Measurements from ENCODE around the gene GARIN5A. TPM values are rescaled to one million over a fixed set of nuclear protein-coding genes. Genes with fewer than 3 reads are reported as not detected.

The GARIN5A gene
- total RNA-seq, 1 donor, result 0.36 TPM

- peaks cover 8% of the 10 kb centered on the region for H3K4me1 ChIP-seq (ENCODE audit: insufficient read depth, low read length)
- H3K79me2 ChIP-seq (ENCODE audit: insufficient read depth, low read length), result peaks cover 8% of the 10 kb centered on the region
- H3K4me3 ChIP-seq (ENCODE audit: insufficient read depth, low read length), result no peak overlapping the region
- H3K27me3 ChIP-seq (ENCODE audit: insufficient read depth, low read length), result no peaks in the 10 kb centered on the region
- H3K9me3 ChIP-seq (ENCODE audit: low read depth, low read length), result no peaks in the 10 kb centered on the region
- no peak for TF ChIP-seq CTCF (IDR thresholded peaks at IDR 0.05; ENCODE audit: extremely low read depth, low read depth, low read length)
- H4K20me1 ChIP-seq (ENCODE audit: insufficient read depth, low read length), result no peaks in the 10 kb centered on the region
- no peaks in the 10 kb centered on the region for H3K36me3 ChIP-seq (ENCODE audit: insufficient read depth, low read length)
- no peak overlapping the region for H3K27ac ChIP-seq (ENCODE audit: low read depth, low read length)
- no peak for DNase-seq (ENCODE audit: insufficient read length, low spot score, missing footprints)
- H2AFZ ChIP-seq (ENCODE audit: low read length), result no peak overlapping the region
- H3K4me2 ChIP-seq (ENCODE audit: insufficient read depth, low read length), result no peak overlapping the region
Measured at GRCh38 chr19:50507376-50507775, 30.7 kb upstream of the GARIN5A start.

GRCh38 chr19:50506700-50507099 lies 30.1 kb upstream of the GARIN5A start:
- Histone ChIP-seq H3K36me3 (ENCODE audit: insufficient read depth, low read length) (no peaks in the 10 kb centered on the region), H3K27ac (ENCODE audit: low read depth, low read length) (no peak overlapping the region), H3K27me3 (ENCODE audit: insufficient read depth, low read length) (no peaks in the 10 kb centered on the region), H3K4me2 (ENCODE audit: insufficient read depth, low read length) (no peak overlapping the region), H2AFZ (ENCODE audit: low read length) (no peak overlapping the region), H4K20me1 (ENCODE audit: insufficient read depth, low read length) (no peaks in the 10 kb centered on the region), H3K9me3 (ENCODE audit: low read depth, low read length) (no peaks in the 10 kb centered on the region), H3K4me3 (ENCODE audit: insufficient read depth, low read length) (no peak overlapping the region), H3K79me2 (ENCODE audit: insufficient read depth, low read length) (peaks cover 8% of the 10 kb centered on the region), H3K4me1 (ENCODE audit: insufficient read depth, low read length) (peaks cover 8% of the 10 kb centered on the region)
- DNase-seq (ENCODE audit: insufficient read length, low spot score, missing footprints), result no peak
- no peak for TF ChIP-seq CTCF (IDR thresholded peaks at IDR 0.05; ENCODE audit: extremely low read depth, low read depth, low read length)

GRCh38 chr19:50505856-50506611 lies 29.4 kb upstream of the GARIN5A start:
- H3K9me3 ChIP-seq (ENCODE audit: low read depth, low read length), result no peaks in the 10 kb centered on the region
- H3K4me3 ChIP-seq (ENCODE audit: insufficient read depth, low read length), result no peak overlapping the region
- no peaks in the 10 kb centered on the region for H3K27me3 ChIP-seq (ENCODE audit: insufficient read depth, low read length)
- H3K4me1 ChIP-seq (ENCODE audit: insufficient read depth, low read length), result peaks cover 8% of the 10 kb centered on the region
- no peak overlapping the region for H3K27ac ChIP-seq (ENCODE audit: low read depth, low read length)
- DNase-seq (ENCODE audit: insufficient read length, low spot score, missing footprints), result no peak
- H3K79me2 ChIP-seq (ENCODE audit: insufficient read depth, low read length), result peaks cover 8% of the 10 kb centered on the region
- TF ChIP-seq CTCF (IDR thresholded peaks at IDR 0.05; ENCODE audit: extremely low read depth, low read depth, low read length), result no peak
- no peaks in the 10 kb centered on the region for H3K36me3 ChIP-seq (ENCODE audit: insufficient read depth, low read length)
- no peak overlapping the region for H3K4me2 ChIP-seq (ENCODE audit: insufficient read depth, low read length)
- no peak overlapping the region for H2AFZ ChIP-seq (ENCODE audit: low read length)
- no peaks in the 10 kb centered on the region for H4K20me1 ChIP-seq (ENCODE audit: insufficient read depth, low read length)

GRCh38 chr19:50501568-50502475 lies 25.2 kb upstream of the GARIN5A start:
- Histone ChIP-seq H3K27me3 (ENCODE audit: insufficient read depth, low read length) (peaks cover 5% of the 10 kb centered on the region), H3K36me3 (ENCODE audit: insufficient read depth, low read length) (no peaks in the 10 kb centered on the region), H3K9me3 (ENCODE audit: low read depth, low read length) (no peaks in the 10 kb centered on the region), H3K79me2 (ENCODE audit: insufficient read depth, low read length) (no peaks in the 10 kb centered on the region), H3K4me3 (ENCODE audit: insufficient read depth, low read length) (no peak overlapping the region), H3K4me2 (ENCODE audit: insufficient read depth, low read length) (no peak overlapping the region), H2AFZ (ENCODE audit: low read length) (no peak overlapping the region), H3K27ac (ENCODE audit: low read depth, low read length) (no peak overlapping the region), H4K20me1 (ENCODE audit: insufficient read depth, low read length) (no peaks in the 10 kb centered on the region), H3K4me1 (ENCODE audit: insufficient read depth, low read length) (no peaks in the 10 kb centered on the region)
- no peak for TF ChIP-seq CTCF (IDR thresholded peaks at IDR 0.05; ENCODE audit: extremely low read depth, low read depth, low read length)
- no peak for DNase-seq (ENCODE audit: insufficient read length, low spot score, missing footprints)
